DOHH2 (cell line): ENCODE measurements around the gene ITGAX.

Source experiments
- EZH2phosphoT487 ChIP-seq: fragments of 200-600 bp; sonication (generic); IDR thresholded peaks from 2 replicates; pipeline ENCODE4 v1.6.1; 2017; ENCODE audit warnings: borderline replicate concordance, mild to moderate bottlenecking, antibody characterized with exemption, low read length, moderate library complexity, mixed read lengths
- TF ChIP-seq, protein P1 (sequence below): fragments of 200-600 bp; sonication (generic); IDR thresholded peaks from one replicate; pipeline ENCODE4 v1.5.1; 2014; ENCODE audit warnings: antibody characterized with exemption, mild to moderate bottlenecking, low read depth, low read length; ENCODE audit not compliant: poor library complexity, severe bottlenecking

DNA sequence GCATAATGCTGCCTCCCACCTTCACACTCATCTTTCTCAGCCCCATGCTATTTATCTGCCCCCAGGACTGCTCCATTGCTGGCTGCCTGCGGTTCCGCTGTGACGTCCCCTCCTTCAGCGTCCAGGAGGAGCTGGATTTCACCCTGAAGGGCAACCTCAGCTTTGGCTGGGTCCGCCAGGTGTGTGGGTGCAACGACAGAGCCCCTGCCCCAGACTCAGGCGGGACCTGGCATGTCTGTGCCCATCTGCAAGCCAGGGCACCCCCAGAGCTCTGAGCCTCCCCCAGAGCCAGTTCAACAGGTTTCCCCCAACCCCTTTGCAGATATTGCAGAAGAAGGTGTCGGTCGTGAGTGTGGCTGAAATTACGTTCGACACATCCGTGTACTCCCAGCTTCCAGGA is 25.2 kb downstream of the ITGAX start:
- TF ChIP-seq, protein P1, sequence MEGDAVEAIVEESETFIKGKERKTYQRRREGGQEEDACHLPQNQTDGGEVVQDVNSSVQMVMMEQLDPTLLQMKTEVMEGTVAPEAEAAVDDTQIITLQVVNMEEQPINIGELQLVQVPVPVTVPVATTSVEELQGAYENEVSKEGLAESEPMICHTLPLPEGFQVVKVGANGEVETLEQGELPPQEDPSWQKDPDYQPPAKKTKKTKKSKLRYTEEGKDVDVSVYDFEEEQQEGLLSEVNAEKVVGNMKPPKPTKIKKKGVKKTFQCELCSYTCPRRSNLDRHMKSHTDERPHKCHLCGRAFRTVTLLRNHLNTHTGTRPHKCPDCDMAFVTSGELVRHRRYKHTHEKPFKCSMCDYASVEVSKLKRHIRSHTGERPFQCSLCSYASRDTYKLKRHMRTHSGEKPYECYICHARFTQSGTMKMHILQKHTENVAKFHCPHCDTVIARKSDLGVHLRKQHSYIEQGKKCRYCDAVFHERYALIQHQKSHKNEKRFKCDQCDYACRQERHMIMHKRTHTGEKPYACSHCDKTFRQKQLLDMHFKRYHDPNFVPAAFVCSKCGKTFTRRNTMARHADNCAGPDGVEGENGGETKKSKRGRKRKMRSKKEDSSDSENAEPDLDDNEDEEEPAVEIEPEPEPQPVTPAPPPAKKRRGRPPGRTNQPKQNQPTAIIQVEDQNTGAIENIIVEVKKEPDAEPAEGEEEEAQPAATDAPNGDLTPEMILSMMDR, result no peak
- TF ChIP-seq EZH2phosphoT487, result no peak
